Right forelimb (tissue), 1 donor: ENCODE data around the gene CMTR1.

Experiments
- DNase-seq: peaks from one replicate; pipeline ENCODE4 v3.0.0-alpha.2; 2018

CMTR1 gene

DNA sequence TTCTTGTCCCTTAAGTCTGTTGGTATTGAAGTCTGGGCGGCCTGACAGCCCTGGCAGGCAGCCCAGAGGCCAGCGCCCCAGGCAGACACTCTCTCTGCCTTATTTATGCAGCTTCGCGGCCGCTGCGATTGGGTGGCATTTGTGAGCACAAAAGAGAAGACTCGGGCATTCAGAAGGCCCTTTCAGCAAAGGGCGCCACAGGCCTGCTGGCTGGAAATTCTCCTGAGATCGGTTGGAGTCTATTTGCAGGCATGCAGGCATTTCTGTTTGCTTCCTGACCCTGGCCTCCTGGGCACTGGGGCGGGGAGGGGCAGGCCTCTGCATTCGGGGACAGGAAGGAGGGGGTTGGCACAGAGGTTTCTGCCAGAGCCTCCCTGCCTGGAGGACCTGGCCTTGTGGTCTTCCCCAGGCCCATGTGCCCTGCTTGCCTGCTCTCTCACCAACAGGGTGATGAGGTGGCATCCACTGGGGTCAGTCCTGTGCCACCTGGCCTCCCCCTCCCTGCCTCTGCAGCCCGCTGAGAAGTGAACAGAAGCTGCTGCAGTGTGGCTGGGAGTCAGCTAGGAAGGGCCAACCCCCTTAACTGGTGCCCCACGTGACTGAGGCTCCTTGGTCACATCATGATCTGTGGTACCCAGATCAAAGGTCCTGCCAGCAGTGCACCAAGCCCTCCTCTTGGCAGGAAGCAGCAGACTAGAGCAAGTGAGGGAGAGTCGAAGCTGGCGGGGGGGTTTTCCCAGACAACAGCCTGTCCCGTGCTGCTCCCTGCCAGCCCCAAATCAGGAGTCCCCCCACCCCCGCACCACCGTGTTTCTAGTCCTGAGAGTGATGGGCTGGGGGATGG lies 83.3 kb downstream of the CMTR1 start:
- DNase-seq = no peak

DNA sequence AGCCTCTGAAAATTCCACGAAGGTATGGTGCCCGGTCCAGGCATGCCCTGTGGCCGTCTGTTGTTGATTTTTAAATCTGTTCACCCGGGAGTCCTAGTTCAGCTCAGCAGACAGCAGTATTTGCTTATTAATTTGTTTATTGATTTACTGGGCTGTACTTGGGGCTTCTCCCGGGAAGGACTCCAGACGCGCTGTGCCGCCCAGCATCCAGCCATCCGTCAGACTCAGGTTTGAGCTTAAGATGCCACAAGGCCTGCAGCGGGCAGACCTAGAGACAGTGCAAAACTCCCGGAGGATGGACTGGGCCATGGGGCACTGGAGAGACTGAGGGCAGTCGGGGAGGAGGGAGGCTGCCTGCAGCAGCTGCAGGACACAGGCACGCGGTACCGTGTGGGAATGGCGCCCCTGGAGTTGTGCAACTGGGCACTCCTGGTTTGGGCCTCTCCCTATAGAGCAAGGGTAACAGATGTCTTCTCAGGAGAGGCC lies 83.9 kb downstream of the CMTR1 start:
- no peak for DNase-seq

- no peak for DNase-seq
These were observed 84.4 kb downstream of the CMTR1 start for GRCh38 chr6:37517411-37517812.

DNA sequence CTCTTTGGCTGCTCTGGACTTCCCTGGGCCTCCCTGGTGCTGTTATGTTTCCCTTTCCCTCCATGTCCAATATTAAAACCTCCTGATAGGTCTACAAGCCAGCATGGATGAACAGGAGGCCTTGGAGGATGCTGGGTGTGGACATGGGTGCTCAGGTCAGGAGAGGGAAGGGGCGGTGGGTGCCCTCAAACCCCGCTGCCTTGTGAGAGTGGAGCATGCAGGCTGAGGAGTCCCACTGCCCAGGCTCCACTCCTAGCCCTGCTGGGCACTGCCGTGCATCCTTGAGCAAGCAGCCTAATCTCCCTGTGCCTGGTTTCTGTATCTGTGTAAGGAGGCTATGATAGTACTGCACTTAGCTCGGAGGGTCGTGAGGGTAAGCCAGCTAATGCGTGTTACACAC lies 85.1 kb downstream of the CMTR1 start:
- DNase-seq = no peak

DNA sequence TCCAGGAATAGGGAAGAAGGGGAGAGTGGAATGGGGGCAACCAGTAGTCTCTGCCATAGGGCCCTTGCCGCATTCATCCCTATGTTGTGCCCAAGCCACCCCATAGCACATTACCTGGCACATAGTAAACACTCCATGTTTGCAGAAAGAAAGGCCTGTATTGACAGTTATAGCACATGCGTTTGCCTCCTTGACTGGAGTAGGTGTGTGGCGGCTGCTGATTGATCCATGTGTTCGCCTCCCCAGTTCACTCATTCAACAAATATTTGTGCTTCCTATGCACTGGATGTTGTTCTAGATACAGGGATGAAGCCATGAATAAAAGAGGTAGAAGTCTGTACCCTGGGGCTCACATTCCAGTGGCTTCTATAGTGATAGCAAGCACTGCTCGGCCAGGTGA lies 86.4 kb downstream of the CMTR1 start:
- no peak for DNase-seq

- no peak for DNase-seq
These were observed 87.9 kb downstream of the CMTR1 start for GRCh38 chr6:37520926-37521325.

GRCh38 chr6:37521674-37522073 lies 88.7 kb downstream of the CMTR1 start:
- no peak for DNase-seq

- DNase-seq = no peak
These were observed 89.8 kb downstream of the CMTR1 start for GRCh38 chr6:37522836-37523235.

- DNase-seq = no peak
These were observed 90.4 kb downstream of the CMTR1 start for GRCh38 chr6:37523412-37523811.

DNA sequence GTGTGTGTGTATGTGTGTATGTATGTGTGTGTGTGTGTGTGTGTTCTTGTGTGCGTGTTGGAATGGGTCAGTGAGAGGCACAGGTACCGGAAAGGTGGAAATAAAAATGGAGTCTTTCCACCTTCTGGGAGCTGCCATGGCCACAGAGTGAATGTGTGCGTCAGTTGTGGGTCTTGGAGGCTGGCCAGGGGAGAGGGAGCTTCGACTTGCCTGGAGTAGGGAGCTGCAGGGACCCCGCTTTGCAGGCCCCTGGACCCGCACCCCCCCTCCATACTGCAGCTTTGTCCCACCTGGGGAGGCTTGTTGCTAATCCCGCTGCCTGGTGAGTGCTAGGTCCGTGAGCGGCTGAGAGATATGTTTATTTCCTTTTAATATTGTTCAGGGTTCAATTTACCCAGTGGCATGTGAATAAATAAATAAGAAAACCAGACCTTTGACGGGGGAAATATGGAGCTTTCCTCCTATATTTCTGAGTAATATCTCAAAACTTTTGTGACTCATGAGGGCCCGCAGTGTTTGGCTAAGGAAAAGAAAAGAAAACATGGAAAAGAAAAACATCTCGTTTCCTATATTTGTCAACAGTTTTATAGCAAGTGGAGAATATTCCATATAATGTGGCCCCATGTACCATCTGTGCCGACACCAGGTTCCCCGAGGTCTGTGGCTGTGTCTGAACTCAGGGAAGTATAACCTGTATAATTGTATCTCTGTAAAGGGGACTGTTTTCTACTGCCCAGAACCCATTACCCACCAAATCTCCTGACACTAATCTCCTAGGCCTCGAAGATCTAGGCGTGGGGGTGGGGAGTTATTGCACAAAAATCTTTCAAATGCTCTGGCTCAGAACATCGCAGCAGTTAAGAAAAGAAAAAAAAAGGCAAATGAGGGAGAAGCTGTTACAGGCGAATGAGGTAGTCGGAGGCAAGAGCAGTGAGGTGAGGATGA lies 91.3 kb downstream of the CMTR1 start:
- no peak for DNase-seq

DNA sequence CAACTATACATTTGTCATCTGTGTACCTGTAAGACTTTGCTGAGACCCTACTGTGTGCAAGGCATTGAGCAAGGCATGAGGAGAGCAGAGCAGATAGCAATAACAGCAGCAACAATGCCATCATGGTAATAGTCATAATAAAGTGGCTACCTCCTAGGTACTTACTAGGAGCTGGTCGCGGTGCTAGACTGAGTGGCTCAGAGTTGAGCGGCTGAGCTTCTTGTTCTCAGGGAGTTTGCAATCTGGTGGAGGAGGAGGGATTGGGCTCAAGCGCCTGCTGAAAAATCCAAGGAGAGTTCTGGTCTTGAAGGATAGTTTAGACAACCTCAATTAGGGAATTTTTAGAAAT lies 91.9 kb downstream of the CMTR1 start:
- no peak for DNase-seq

GRCh38 chr6:37525460-37526357 lies 92.7 kb downstream of the CMTR1 start:
- DNase-seq = no peak

- no peak for DNase-seq
These were observed 95.5 kb downstream of the CMTR1 start for GRCh38 chr6:37528541-37528940.

- DNase-seq = no peak
These were observed 97.3 kb downstream of the CMTR1 start for GRCh38 chr6:37530297-37530696.

DNA sequence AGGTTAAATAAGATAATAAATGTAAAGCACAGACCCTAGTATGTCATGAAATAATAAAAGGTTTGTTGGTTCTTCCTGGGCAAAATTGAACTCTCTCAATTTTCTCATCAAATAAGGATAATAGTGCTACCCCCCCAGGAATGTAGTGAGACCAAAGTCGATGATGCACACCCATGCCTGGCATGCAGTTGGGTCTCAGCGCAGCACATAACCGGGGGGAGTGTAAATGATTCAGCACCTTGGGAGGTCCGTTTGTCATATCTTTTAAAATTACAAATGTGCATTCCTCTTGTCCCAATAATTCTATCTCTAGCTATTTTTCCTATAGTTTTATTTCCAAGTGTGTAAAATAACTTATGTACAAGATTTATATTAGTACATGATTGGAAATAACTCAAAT lies 98.0 kb downstream of the CMTR1 start:
- DNase-seq = no peak
